NCI-H1105 (cell line): ENCODE results near the gene IL33.

Experiments
- DNase-seq: peaks from one replicate; lab custom pipeline; 2025; lab: John Stamatoyannopoulos, UW

The IL33 gene

DNA sequence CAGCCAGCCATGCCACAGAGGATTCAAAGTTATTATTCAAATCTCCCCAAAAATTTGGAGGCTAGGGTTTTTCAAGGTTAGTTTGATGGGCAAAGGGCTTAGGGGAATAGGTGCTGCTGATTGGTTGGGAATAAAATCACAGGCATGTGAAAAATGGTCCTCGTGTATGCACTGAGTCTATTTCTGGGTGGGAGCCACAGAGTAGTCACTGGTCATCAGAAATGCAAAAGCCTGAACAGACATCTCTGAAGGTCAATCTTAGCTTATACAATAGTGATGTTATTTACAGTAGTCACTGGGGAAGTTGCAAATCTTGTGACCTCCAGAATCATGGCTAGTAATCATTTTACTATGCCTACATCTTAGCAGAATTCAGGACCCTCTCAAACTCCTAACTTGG lies 1.3 kb downstream of the IL33 start:
- DNase-seq = no peak

- no peak for DNase-seq
These were observed 2.5 kb downstream of the IL33 start for GRCh38 chr9:6218099-6218502.

DNA sequence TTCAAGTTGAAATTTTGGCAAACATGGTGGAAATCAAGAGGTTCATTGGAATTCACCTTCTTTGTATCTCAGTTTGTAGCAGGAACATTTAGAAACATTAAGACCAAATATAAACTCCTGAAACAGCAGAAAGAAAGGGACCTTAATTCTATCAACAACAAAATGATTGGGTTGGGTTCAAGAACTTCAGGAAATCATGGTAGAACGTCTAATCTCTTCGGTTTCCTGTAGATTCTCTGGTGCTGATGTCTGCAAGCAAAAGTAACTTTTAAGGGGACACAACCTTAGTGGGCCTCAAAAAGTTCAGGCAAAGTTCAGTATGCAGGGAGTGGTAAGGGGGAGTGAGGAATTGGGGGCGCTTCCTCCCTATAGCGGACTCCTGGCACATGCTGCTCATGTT lies 3.4 kb downstream of the IL33 start:
- no peak for DNase-seq

GRCh38 chr9:6219981-6220380 lies 4.4 kb downstream of the IL33 start:
- no peak for DNase-seq

DNA sequence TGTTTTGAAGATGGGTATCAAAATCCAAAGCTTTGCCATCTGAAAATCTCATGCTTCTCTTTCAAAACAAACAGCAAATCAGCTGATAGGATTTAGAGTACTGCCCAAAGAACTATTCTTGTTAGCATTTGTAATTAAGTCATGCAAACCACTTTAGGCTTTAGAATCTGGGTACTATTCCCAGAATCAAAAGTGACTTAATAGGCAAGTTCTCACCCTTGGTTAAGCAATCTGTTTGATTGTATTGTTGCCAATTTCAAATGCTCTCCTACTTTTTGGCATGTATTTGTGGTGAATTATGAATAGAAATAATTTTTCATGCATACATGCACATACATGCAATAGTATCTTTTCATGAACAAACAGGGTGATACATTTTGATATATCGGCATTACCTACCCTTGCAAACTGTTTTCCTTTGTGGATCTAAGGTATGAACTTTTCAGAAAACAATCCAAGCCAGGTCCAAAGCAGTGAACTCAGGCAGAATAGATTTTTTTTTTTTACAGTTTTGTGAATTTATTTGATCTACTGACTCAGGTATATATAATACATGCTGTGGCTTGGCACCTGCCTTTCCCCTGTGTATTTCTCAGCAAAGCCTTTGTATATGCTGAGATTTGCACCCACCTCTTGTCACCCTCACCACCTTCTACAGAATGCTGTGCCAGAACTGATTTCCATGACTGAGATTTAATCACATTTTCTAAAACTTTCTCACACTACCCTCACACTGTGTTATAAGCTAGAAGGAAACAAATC lies 9.0 kb downstream of the IL33 start:
- no peak for DNase-seq

DNA sequence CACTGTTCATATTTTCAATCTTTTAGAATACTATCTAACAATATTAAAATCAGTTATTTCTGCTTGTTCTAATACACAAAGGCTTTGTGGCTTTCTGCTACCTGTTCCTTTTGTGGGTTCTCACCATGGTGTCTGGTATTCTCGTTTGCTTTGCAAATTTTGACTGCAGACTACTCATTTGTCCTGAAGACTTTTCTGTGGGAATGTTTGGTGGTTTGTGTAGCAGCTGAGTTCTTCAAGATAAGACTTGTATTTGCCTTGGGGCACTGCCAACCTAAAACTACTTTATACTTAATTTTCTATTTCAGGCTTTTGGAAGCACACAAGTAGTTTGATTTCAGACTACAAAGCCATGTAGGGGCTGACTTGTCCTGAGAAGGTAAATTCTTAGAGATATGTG lies 11.1 kb downstream of the IL33 start:
- DNase-seq = no peak

- DNase-seq = no peak
These were observed 13.6 kb downstream of the IL33 start for GRCh38 chr9:6229186-6229585.

DNA sequence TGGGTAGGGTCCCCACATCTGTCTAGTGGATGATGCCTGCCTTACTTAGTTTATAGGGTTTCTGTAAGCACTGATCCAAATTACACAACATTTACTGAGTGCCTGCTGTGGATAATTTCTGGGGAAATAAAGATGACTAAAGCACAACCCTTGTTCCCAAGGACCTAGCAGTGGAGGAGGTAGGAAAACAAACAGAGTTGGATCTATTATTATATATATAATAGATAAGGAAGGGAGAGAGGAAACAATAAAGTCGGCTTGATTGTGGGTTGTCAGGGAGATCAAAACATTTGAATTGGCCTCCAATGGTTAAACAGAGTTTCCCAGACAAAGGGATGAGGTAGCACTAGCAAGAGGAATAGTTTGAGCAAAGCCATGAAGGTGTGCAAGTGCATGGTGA lies 14.0 kb downstream of the IL33 start:
- DNase-seq = no peak

DNA sequence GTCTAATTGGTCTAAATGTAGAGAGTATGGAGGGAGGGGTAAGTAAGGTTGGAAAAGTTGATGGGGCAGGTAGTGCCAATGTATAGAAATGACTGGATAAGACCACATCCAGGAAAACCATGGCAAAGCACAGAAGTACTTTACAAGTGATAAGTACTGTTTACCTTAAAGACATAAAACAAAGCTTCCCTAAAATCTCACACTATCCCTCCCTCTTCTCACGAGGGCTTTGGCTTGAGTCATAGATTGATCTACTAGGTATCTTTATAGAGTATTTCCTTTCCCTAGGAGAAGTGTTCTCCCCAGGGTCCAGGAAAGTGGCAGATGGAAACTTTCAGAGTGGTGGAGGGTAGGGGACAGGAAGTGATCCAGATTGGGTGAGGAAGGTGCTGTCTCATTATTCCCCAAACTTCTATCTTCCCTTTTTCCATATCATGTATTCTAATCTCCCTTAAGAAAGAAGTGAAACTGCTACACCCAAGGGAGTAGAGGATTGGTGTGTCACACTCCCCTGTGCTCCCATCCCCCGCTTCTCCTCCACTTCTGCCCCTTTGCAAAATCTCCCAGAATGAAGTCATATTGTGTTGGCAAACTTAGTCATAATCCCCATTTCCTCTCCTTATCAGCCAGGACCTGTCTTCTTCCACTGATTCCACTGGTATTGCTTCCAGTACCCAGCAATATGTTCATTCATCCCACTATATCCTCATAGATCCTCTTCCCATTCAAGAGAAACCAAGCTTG lies 14.6 kb downstream of the IL33 start:
- no peak for DNase-seq

- no peak for DNase-seq
These were observed 16.8 kb downstream of the IL33 start for GRCh38 chr9:6232336-6232945.

DNA sequence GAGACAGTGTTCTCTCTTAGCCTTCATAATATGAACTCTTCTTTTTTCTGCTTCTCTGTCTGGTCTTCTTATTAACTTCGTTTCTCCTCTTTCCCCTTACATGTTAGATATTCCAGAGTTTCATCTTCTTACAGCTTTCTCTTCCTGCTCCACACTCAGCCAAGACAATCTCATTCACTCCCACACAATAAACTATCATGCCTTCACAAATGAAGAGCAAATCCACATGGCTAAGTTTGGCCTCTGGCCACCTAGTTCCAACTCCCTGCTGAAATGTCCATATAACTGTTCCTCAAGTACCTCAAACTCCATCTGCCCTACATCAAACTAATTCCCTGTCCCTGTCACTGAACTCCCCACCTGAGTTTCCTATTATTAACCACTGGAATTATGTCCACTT lies 18.4 kb downstream of the IL33 start:
- no peak for DNase-seq

- DNase-seq = no peak
These were observed 21.7 kb downstream of the IL33 start for GRCh38 chr9:6237267-6237666.

GRCh38 chr9:6239048-6239461 lies 23.4 kb downstream of the IL33 start:
- no peak for DNase-seq

DNA sequence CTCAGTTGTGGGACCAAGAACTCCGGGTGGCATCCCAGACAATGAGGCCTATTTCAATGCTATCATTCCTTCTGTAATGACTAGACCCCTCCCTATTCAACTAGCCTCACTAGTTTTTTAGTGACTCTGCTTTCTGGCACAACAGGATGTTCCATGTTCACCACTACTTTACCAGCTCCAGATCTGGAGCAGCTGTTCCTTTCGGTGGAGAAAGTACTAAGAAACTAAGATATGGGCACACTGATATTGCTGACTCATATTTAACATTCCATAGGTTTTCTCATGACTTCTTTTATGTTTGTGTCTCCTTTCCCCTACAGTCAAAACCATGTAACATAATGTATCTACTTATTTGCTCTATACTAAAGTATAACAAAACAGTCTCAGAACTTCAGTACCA lies 24.1 kb downstream of the IL33 start:
- DNase-seq = no peak

GRCh38 chr9:6243746-6244145 lies 28.1 kb downstream of the IL33 start:
- DNase-seq = no peak

GRCh38 chr9:6247266-6247665 lies 31.7 kb downstream of the IL33 start:
- DNase-seq = no peak

DNA sequence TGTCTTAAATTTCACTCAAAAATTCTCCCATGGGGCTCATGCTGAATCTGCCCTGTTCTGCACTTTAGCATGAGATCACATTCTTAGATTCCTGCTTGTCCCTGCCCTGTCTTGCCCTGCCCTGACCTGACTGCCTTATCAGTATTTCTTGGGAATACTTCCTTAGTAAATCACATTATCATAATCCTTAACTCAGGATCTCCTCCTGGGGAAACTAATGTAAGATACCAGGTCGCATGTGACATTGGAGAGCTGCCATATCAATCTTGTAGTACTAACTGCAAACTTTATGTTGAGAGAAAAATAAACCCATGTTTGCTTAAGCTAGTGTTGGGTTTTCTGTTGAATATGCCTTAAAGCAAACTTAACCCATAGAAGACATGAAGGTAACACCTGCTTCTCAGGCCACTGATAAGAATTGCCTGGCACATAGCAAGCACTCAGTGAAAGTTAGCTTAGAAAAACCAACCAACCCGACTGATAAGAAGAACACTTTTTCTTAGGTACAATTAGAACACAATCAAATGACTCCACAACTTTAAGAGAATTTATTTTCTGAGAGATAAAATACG lies 53.3 kb downstream of the IL33 start:
- DNase-seq = no peak

- no peak for DNase-seq
These were observed 55.3 kb downstream of the IL33 start for GRCh38 chr9:6270896-6271295.

DNA sequence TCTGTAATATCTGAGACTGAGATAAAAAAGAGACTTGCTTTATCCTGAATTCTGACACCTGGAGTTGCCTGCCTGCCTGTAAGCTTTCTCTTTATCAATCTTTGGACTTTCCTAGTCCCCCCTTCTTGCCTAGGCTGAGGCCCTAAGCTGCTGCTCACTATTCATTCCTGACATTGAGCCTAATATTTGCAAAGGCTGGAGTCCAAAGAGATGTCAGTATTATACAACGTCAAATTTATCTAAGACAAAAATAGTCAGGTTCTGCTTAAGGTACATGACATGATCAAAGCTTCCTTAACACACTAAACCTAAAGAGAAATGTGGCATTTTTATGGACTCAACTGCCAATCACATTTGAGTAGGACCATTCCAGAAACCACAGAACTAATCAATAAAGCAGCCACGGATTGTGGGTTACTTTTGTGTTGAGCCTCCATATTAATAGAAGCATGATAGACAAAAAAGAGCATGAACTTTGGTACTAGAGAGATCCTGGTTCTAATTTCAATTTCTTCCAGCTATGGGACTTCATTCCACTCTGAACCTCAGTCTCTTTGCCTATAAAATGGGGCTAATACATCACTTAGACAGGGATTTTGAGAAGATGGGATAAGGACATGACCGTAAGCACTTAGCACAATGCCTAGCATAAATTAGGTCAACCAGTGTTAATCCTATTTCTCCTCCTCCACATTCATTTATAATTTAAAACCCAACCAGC lies 56.1 kb downstream of the IL33 start:
- no peak for DNase-seq

- no peak for DNase-seq
These were observed 56.6 kb downstream of the IL33 start for GRCh38 chr9:6272229-6272598.

DNA sequence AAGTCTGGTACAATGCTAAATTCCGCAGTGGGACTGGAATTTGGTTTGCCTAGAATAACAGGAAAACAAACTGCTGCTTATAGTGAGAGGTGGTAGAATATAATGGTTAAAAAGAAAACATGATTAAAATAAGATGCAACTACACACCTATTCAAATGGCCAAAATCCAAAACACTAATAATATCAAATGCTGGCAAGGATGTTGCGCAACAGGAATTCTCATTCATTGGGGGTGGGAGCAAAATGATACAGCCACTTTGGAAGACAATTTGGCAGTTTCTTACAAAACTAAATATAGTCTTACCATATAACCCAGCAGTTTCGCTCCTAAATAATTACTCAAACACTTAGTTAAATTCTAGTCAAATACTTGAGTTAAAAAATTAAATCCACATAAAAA lies 61.8 kb downstream of the IL33 start:
- no peak for DNase-seq

DNA sequence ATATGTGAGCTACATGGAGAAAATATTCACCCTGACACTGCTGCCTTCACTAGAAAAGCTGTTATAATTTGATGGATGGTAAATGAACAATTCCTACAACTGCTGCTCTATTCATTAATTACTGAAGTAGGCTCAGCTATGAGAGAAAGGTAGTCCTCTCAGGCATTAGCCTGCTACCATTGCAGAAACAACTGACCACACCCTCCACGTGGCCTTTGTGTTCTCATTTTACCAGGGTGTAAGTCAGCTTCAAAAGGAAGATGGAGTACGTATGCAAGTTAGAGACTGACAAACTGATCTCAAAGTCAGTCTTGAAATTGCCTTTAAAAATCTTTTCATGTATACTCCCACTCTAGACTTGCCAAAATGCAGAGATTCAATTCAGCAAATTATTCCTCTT lies 86.3 kb downstream of the IL33 start:
- no peak for DNase-seq
